DMS79 treated with DMSO at 0.1 percent for 48 hours (cell line): ENCODE data around the gene AADACL4.
"Not testable (repeated sequence)": the region's sequence is repeated elsewhere in the genome, so short reads cannot be mapped to it uniquely, and the experiment has no call there.

Source experiments
- DNase-seq: peaks from one replicate; lab custom pipeline; 2025; lab: John Stamatoyannopoulos, UW

The AADACL4 gene

DNA sequence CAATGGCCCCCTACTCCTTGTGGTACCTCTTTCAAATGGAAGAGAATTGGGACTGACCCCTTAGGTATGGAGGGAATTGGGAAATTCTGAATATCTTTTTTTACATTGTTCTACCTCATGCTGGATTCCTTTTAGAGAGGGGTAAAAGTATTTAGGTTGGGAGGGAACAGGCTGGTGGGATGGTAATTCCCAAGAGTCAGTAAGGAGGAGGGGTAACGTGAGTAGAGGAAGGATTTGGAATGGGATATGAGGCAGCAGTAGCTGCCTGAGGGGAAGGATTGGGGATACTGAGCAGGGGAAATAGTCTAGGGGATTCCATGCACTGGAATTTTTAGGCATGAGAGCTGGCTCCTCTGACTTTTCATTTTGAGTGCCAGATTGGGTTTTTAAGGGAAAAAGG lies 68.2 kb downstream of the AADACL4 start:
- DNase-seq = no peak

GRCh38 chr1:12712929-12713328 lies 69.0 kb downstream of the AADACL4 start:
- no peak for DNase-seq

- DNase-seq = not testable (repeated sequence)
Measured at GRCh38 chr1:12713651-12714050, 69.8 kb downstream of the AADACL4 start.

GRCh38 chr1:12714710-12715475 lies 71.0 kb downstream of the AADACL4 start:
- DNase-seq = no peak

GRCh38 chr1:12715896-12716437 lies 72.1 kb downstream of the AADACL4 start, which contains the start of gene AADACL3:
Gene AADACL3, plus strand, starts transcription at chr1:12716110. Its CDS starts 67 bp downstream, at chr1:12716177.
- DNase-seq = no peak
